HG03039 (cell line): ENCODE results near the gene RPA1.
"Not testable (repeated sequence)": the region's sequence is repeated elsewhere in the genome, so short reads cannot be mapped to it uniquely, and the experiment has no call there.

Source experiments
- ATAC-seq: cut with Tn5 transposase; IDR thresholded peaks from one replicate; pipeline ENCODE4 v1.9.1; 2021; ENCODE audit warnings: mild to moderate bottlenecking, moderate library complexity; ENCODE audit not compliant: unreplicated experiment

The RPA1 gene

DNA sequence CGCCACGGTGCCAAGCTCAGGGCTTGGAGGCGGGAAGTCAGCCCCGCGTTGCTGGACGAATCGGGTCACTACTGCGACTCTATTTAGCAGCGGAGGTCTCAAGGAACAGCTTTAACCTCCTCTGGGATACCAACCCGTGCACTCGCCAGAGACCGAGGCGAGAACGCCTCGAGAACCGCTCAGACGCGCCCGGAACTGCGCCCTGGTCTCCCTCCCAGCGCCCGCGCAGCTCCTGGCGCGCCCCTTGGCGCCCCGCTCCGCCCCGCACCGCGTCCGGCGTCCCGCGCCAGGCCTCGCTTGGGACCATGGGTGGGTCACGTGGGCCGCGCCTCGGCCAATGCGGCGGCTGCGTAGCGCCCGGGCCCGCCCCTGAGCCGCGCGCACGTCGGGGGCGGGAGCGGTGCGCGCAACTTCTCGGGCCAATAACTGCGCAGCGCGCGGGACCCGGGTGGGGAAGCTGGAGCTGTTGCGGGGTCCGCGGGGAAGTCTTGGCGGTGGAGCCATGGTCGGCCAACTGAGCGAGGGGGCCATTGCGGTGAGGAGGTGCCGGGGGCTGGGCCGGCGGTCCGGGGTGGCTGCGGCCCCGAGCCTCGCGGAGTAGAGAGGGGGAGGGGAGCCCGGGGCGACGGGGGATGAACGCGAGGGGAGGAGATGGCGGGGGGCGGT, at the start of gene RPA1, which contains the start of gene SMYD4:
TSS of gene RPA1 (plus strand) at position 414 of the 666 bp plus-strand sequence. CDS start at position 503, 89 bp downstream.
TSS of gene SMYD4 (minus strand) at position 311 of the 666 bp plus-strand sequence. CDS start 1,908 bp downstream, outside the sequence.
- peak; percentile 83 for ATAC-seq

DNA sequence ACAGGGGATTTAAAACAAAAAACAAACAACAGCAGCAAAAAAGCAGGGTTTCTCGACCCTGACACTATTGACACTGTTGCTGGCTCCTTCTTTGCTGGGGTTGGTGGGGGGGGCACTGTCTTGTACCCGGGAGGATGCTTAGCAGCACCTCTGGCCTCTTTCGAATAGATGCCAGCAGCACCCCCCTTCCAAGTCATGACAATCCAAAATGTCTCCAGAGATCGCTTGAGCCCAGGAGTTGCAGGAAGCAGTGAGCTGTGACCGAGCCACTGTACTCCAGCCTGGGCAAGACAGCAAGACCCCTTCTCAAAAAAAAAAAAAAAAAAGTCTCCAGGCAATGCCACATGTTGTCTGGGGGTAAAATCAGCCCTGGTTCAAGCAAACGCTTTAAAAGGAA, 47.6 kb upstream of the RPA1 start:
- ATAC-seq, result no peak

DNA sequence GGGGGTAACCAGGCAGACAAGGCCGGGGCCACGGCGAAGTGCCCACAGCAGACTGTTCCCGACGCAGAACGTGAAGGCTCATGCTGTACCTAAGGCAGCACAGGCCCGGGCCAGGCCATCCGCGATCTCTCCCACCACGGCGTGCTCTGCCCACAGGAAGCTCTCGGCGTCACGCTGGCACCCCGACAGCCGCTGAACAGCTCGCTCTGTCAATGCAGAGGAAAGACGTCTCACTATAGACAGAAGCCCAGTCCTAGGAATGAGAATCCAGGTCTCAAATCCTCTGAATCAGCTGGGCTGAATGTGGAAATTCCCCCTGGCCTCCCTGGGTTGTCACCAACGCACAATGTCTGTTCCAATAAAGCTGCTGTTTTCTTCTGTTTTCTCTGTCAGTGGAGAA, 46.5 kb upstream of the RPA1 start:
- no peak for ATAC-seq

GRCh38 chr17:1783834-1784611, 45.8 kb upstream of the RPA1 start:
- ATAC-seq, result no peak

- ATAC-seq, result no peak
Observed at GRCh38 chr17:1785930-1786329, 43.9 kb upstream of the RPA1 start.

- ATAC-seq, result no peak
Observed at GRCh38 chr17:1786708-1787107, 43.1 kb upstream of the RPA1 start.

- no peak for ATAC-seq
Observed at GRCh38 chr17:1787301-1787902, 42.4 kb upstream of the RPA1 start.

DNA sequence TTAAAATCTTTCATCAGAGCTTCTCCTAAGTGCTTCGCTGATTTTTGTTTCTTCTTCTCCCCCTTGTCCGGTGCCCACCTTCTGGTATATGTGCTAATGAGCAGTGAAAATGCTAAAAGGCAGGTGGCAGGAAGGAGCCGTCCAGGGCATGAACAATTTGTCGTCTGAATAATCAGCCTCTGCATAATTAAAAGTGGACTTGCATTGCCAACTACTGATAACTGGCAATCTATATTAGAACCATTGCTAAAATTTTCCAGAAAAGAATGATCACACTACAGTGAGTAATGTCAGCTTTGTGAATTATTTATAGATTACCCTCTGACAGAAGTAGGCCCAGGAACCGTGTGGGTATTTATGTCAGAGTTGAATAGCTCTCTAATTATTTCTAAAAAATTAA, 39.9 kb upstream of the RPA1 start:
- ATAC-seq, result no peak

- ATAC-seq, result no peak
Observed at GRCh38 chr17:1792495-1793446, 37.0 kb upstream of the RPA1 start.

GRCh38 chr17:1793447-1793806, 36.4 kb upstream of the RPA1 start:
- no peak for ATAC-seq

- no peak for ATAC-seq
Observed at GRCh38 chr17:1796800-1797199, 33.0 kb upstream of the RPA1 start.

DNA sequence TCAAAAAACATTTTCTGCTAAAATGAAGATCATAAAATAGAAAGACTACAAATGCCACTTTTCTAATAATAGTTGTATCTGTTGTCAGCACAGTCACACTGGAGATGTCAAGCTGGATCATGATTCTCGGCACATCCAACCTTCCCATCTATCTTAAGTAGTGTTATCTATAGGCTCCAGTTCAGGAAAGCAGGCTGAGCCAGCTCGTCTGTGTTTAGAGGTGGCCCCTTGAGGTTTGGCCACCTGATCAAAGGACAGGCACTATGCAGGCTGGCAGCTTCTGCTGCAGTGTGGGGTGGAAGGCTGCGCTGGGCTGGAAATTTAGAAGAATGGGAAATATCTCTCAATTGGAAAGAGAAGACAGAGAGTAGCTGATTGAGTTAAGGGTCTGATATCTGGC, 32.5 kb upstream of the RPA1 start:
- ATAC-seq, result no peak

DNA sequence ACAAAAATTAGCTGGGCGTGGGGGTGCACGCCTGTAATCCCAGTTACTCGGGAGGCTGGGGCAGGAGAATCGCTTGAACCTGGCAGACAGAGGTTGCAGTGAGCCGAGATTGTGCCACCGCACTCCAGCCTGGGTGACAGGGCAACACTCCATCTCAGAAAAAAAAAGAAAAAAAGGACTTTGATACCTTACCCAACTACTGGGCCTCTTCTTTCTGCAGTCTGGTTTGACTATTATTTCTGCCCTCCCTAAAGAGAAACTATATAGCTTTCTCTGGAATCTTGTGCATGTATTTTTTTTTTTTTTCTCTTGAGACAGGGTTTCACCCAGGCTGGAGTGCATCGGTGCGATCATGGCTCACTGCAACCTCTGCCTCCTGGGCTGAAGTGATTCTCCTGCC, 32.0 kb upstream of the RPA1 start:
- not testable (repeated sequence) for ATAC-seq

GRCh38 chr17:1800240-1800639, 29.6 kb upstream of the RPA1 start:
- no peak for ATAC-seq

- no peak for ATAC-seq
Observed at GRCh38 chr17:1800712-1801111, 29.1 kb upstream of the RPA1 start.

- no peak for ATAC-seq
Observed at GRCh38 chr17:1802429-1802828, 27.4 kb upstream of the RPA1 start.

GRCh38 chr17:1803280-1803679, 26.5 kb upstream of the RPA1 start:
- ATAC-seq, result no peak

GRCh38 chr17:1807890-1808289, 21.9 kb upstream of the RPA1 start:
- no peak for ATAC-seq

- ATAC-seq, result no peak
Observed at GRCh38 chr17:1808644-1809043, 21.2 kb upstream of the RPA1 start.

DNA sequence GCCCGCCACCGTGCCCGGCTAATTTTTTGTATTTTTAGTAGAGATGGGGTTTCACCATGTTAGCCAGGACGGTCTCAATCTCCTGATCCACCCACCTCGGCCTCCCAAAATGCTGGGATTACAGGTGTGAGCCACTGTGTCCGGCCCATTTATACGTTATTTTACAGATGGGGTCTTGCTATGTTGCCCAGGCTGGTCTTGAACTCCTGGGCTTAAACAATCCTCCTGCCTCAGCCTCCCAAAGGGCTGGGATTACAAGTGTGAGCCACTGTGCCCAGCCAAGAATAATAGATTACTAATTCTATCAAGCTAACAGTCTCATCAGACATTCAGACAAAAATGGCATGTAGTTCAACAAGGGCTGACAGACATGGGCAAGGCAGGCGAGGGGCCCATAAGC, 20.0 kb upstream of the RPA1 start:
- ATAC-seq, result not testable (repeated sequence)
